HEK293T (cell line): ENCODE data around the gene BMP8B.

Experiments used
- BHLHE40 ChIP-seq: fragments of 450-650 bp; IDR thresholded peaks from 2 replicates; pipeline ENCODE4 v1.6.1; 2016; ENCODE audit warnings: mild to moderate bottlenecking, moderate library complexity, borderline replicate concordance
- ELF4 ChIP-seq: fragments of 450-650 bp; IDR thresholded peaks from 2 replicates; pipeline ENCODE4 v1.6.1; 2017; ENCODE audit warnings: antibody characterized with exemption
- FOXK2 ChIP-seq: fragments of 450-650 bp; IDR thresholded peaks from 2 replicates; pipeline ENCODE4 v1.6.1; 2016; ENCODE audit warnings: mild to moderate bottlenecking
- TARDBP ChIP-seq: fragments of 450-650 bp; IDR thresholded peaks from 2 replicates; pipeline ENCODE4 v1.6.1; 2016

GRCh38 chr1:39717809-39718208, 70.9 kb downstream of the BMP8B start:
- TF ChIP-seq ELF4 (no peak), TARDBP (no peak), FOXK2 (no peak), BHLHE40 (no peak)
